Kidney glomerular epithelial cell (primary cell): ENCODE results near the gene DNTTIP2.
"Not testable (repeated sequence)": the region's sequence is repeated elsewhere in the genome, so short reads cannot be mapped to it uniquely, and the experiment has no call there.

Experiments used
- DNase-seq: peaks from one replicate; lab custom pipeline; 2025; lab: John Stamatoyannopoulos, UW

DNTTIP2 gene

GRCh38 chr1:93876244-93876643 is 2.8 kb downstream of the DNTTIP2 start:
- no peak for DNase-seq

GRCh38 chr1:93874025-93874651 is 4.9 kb downstream of the DNTTIP2 start:
- DNase-seq = peak; percentile 28

- DNase-seq = no peak
Measured at GRCh38 chr1:93871366-93871765, 7.6 kb downstream of the DNTTIP2 start.

- no peak for DNase-seq
Measured at GRCh38 chr1:93869653-93870052, 9.4 kb downstream of the DNTTIP2 start.

- DNase-seq = not testable (repeated sequence)
Measured at GRCh38 chr1:93868492-93868891, 10.5 kb downstream of the DNTTIP2 start.

GRCh38 chr1:93865253-93865652 is 13.8 kb downstream of the DNTTIP2 start:
- no peak for DNase-seq

GRCh38 chr1:93864175-93864574 is 14.8 kb downstream of the DNTTIP2 start:
- no peak for DNase-seq

GRCh38 chr1:93857653-93858052 is 21.4 kb downstream of the DNTTIP2 start:
- not testable (repeated sequence) for DNase-seq

GRCh38 chr1:93855983-93856382 is 23.0 kb downstream of the DNTTIP2 start:
- not testable (repeated sequence) for DNase-seq

- DNase-seq = no peak
Measured at GRCh38 chr1:93853940-93854339, 25.1 kb downstream of the DNTTIP2 start.

- DNase-seq = no peak
Measured at GRCh38 chr1:93851878-93852277, 27.1 kb downstream of the DNTTIP2 start.

- no peak for DNase-seq
Measured at GRCh38 chr1:93851327-93851712, 27.7 kb downstream of the DNTTIP2 start.

- peak; percentile 15 for DNase-seq
Measured at GRCh38 chr1:93850687-93851326, 28.2 kb downstream of the DNTTIP2 start.

GRCh38 chr1:93848350-93848883 is 30.6 kb downstream of the DNTTIP2 start:
- no peak for DNase-seq

GRCh38 chr1:93847811-93848288 is 31.2 kb downstream of the DNTTIP2 start:
- DNase-seq = peak; percentile 71

GRCh38 chr1:93846992-93847810 is 31.8 kb downstream of the DNTTIP2 start:
- peak; percentile 87 for DNase-seq

- peak; percentile 84 for DNase-seq
Measured at GRCh38 chr1:93846206-93846991, 32.6 kb downstream of the DNTTIP2 start.

GRCh38 chr1:93845538-93846205 is 33.3 kb downstream of the DNTTIP2 start:
- DNase-seq = peak; percentile 85

- peak; percentile 85 for DNase-seq
Measured at GRCh38 chr1:93844262-93845045, 34.6 kb downstream of the DNTTIP2 start.

- no peak for DNase-seq
Measured at GRCh38 chr1:93842750-93843500, 36.1 kb downstream of the DNTTIP2 start.
